SK-N-DZ (cell line): Measurements from ENCODE around the gene PACSIN2.
"Not testable (repeated sequence)": the region's sequence is repeated elsewhere in the genome, so short reads cannot be mapped to it uniquely, and the experiment has no call there.

Source experiments
- DNase-seq: peaks from one replicate; pipeline ENCODE4 v3.0.0-alpha.2; 2015; ENCODE audit warnings: low spot score

The PACSIN2 gene

GRCh38 chr22:42967005-42967404, 47.9 kb downstream of the PACSIN2 start:
- DNase-seq = no peak

- DNase-seq = no peak
Observed at GRCh38 chr22:42966497-42966896, 48.5 kb downstream of the PACSIN2 start.

GRCh38 chr22:42964994-42965699, 49.8 kb downstream of the PACSIN2 start:
- DNase-seq = no peak

- no peak for DNase-seq
Observed at GRCh38 chr22:42963231-42963595, 51.7 kb downstream of the PACSIN2 start.

- no peak for DNase-seq
Observed at GRCh38 chr22:42962295-42963230, 52.4 kb downstream of the PACSIN2 start.

- DNase-seq = no peak
Observed at GRCh38 chr22:42961810-42962209, 53.1 kb downstream of the PACSIN2 start.

GRCh38 chr22:42961400-42961690, 53.6 kb downstream of the PACSIN2 start:
- not testable (repeated sequence) for DNase-seq

GRCh38 chr22:42960531-42961399, 54.2 kb downstream of the PACSIN2 start:
- DNase-seq = no peak

- peak; percentile 63 for DNase-seq
Observed at GRCh38 chr22:42959576-42960509, 55.1 kb downstream of the PACSIN2 start.

- DNase-seq = no peak
Observed at GRCh38 chr22:42958937-42959336, 56.0 kb downstream of the PACSIN2 start.

- no peak for DNase-seq
Observed at GRCh38 chr22:42957958-42958357, 57.0 kb downstream of the PACSIN2 start.

- DNase-seq = no peak
Observed at GRCh38 chr22:42957544-42957943, 57.4 kb downstream of the PACSIN2 start.

GRCh38 chr22:42955848-42956247, 59.1 kb downstream of the PACSIN2 start:
- no peak for DNase-seq

GRCh38 chr22:42955087-42955635, 59.8 kb downstream of the PACSIN2 start:
- no peak for DNase-seq

- not testable (repeated sequence) for DNase-seq
Observed at GRCh38 chr22:42953751-42954150, 61.2 kb downstream of the PACSIN2 start.

GRCh38 chr22:42951093-42951710, 63.7 kb downstream of the PACSIN2 start:
- DNase-seq = no peak

- DNase-seq = no peak
Observed at GRCh38 chr22:42950281-42950680, 64.7 kb downstream of the PACSIN2 start.

GRCh38 chr22:42949159-42949558, 65.8 kb downstream of the PACSIN2 start:
- no peak for DNase-seq

- DNase-seq = no peak
Observed at GRCh38 chr22:42948294-42948693, 66.7 kb downstream of the PACSIN2 start.
